ENCODE results near the gene SOWAHA.

The SOWAHA gene

GRCh38 chr5:132812781-132813598 is at the start of gene SOWAHA:
SOWAHA (plus strand) TSS chr5:132813302; CDS start chr5:132813622, 320 bp downstream.
- DNase-seq (ENCODE audit: low read depth) = no peak

GRCh38 chr5:132764051-132764450 is 49.1 kb upstream of the SOWAHA start:
- no peak for DNase-seq (ENCODE audit: low read depth)

- DNase-seq (ENCODE audit: low read depth) = no peak
Measured at GRCh38 chr5:132764671-132765238, 48.3 kb upstream of the SOWAHA start.

- no peak for DNase-seq (ENCODE audit: low read depth)
Measured at GRCh38 chr5:132765311-132766019, 47.6 kb upstream of the SOWAHA start.

- no peak for DNase-seq (ENCODE audit: low read depth)
Measured at GRCh38 chr5:132766020-132766805, 46.9 kb upstream of the SOWAHA start.

GRCh38 chr5:132766806-132767055 is 46.4 kb upstream of the SOWAHA start:
- DNase-seq (ENCODE audit: low read depth) = no peak

GRCh38 chr5:132767150-132767549 is 46.0 kb upstream of the SOWAHA start:
- DNase-seq (ENCODE audit: low read depth) = no peak

- DNase-seq (ENCODE audit: low read depth) = no peak
Measured at GRCh38 chr5:132768485-132768868, 44.6 kb upstream of the SOWAHA start.

GRCh38 chr5:132770476-132771159 is 42.5 kb upstream of the SOWAHA start:
- DNase-seq (ENCODE audit: low read depth) = no peak

GRCh38 chr5:132771503-132771998 is 41.6 kb upstream of the SOWAHA start:
- DNase-seq (ENCODE audit: low read depth) = no peak

- DNase-seq (ENCODE audit: low read depth) = no peak
Measured at GRCh38 chr5:132772291-132773070, 40.6 kb upstream of the SOWAHA start.

GRCh38 chr5:132773114-132773513 is 40.0 kb upstream of the SOWAHA start:
- no peak for DNase-seq (ENCODE audit: low read depth)

- no peak for DNase-seq (ENCODE audit: low read depth)
Measured at GRCh38 chr5:132773601-132774355, 39.3 kb upstream of the SOWAHA start.

GRCh38 chr5:132774406-132774805 is 38.7 kb upstream of the SOWAHA start:
- no peak for DNase-seq (ENCODE audit: low read depth)

GRCh38 chr5:132774896-132775295 is 38.2 kb upstream of the SOWAHA start:
- no peak for DNase-seq (ENCODE audit: low read depth)

- no peak for DNase-seq (ENCODE audit: low read depth)
Measured at GRCh38 chr5:132775476-132775961, 37.6 kb upstream of the SOWAHA start.

- no peak for DNase-seq (ENCODE audit: low read depth)
Measured at GRCh38 chr5:132776131-132776937, 36.8 kb upstream of the SOWAHA start.

- DNase-seq (ENCODE audit: low read depth) = no peak
Measured at GRCh38 chr5:132776938-132777208, 36.2 kb upstream of the SOWAHA start.
